ENCODE measurements around the gene TBCD. TPM values are rescaled to one million over a fixed set of nuclear protein-coding genes. Genes with fewer than 3 reads are reported as not detected.

TBCD gene
- total RNA-seq, 1 donor from 2014 or later, result 118 TPM

GRCh38 chr17:82871776-82872561 is 120.1 kb downstream of the TBCD start:
- Mint-ChIP-seq H3K36me3 (ENCODE audit: unreplicated experiment) (peaks cover 7% of the 10 kb centered on the region), H3K4me3 (ENCODE audit: unreplicated experiment) (no peak overlapping the region), H3K4me1 (ENCODE audit: low read depth, unreplicated experiment) (peaks cover 29% of the 10 kb centered on the region), H3K9me3 (ENCODE audit: unreplicated experiment) (peaks cover 5% of the 10 kb centered on the region), H3K27me3 (ENCODE audit: unreplicated experiment) (peaks cover 6% of the 10 kb centered on the region), H3K27ac (ENCODE audit: unreplicated experiment) (peak overlapping the region; percentile 28)
- TF ChIP-seq CTCF (IDR thresholded peaks at IDR 0.05; ENCODE audit: partially characterized antibody, unreplicated experiment), result no peak
- DNase-seq, result no peak

- no peak overlapping the region for H3K4me3 Mint-ChIP-seq (ENCODE audit: unreplicated experiment)
- H3K9me3 Mint-ChIP-seq (ENCODE audit: unreplicated experiment), result peaks cover 5% of the 10 kb centered on the region
- H3K4me1 Mint-ChIP-seq (ENCODE audit: low read depth, unreplicated experiment), result peaks cover 22% of the 10 kb centered on the region
- H3K27me3 Mint-ChIP-seq (ENCODE audit: unreplicated experiment), result peaks cover 1% of the 10 kb centered on the region
- H3K36me3 Mint-ChIP-seq (ENCODE audit: unreplicated experiment), result peaks cover 7% of the 10 kb centered on the region
- no peak for DNase-seq
- no peak overlapping the region for H3K27ac Mint-ChIP-seq (ENCODE audit: unreplicated experiment)
- TF ChIP-seq CTCF (IDR thresholded peaks at IDR 0.05; ENCODE audit: partially characterized antibody, unreplicated experiment), result no peak
These were observed 121.0 kb downstream of the TBCD start for GRCh38 chr17:82872591-82873520.

GRCh38 chr17:82873521-82873920 is 121.7 kb downstream of the TBCD start:
- H3K27ac Mint-ChIP-seq (ENCODE audit: unreplicated experiment), result no peak overlapping the region
- H3K27me3 Mint-ChIP-seq (ENCODE audit: unreplicated experiment), result no peaks in the 10 kb centered on the region
- H3K9me3 Mint-ChIP-seq (ENCODE audit: unreplicated experiment), result peaks cover 5% of the 10 kb centered on the region
- TF ChIP-seq CTCF (IDR thresholded peaks at IDR 0.05; ENCODE audit: partially characterized antibody, unreplicated experiment), result no peak
- no peak overlapping the region for H3K4me3 Mint-ChIP-seq (ENCODE audit: unreplicated experiment)
- peaks cover 20% of the 10 kb centered on the region for H3K4me1 Mint-ChIP-seq (ENCODE audit: low read depth, unreplicated experiment)
- peaks cover 7% of the 10 kb centered on the region for H3K36me3 Mint-ChIP-seq (ENCODE audit: unreplicated experiment)
- DNase-seq, result no peak

GRCh38 chr17:82874011-82874835 is 122.4 kb downstream of the TBCD start:
- H3K4me1 Mint-ChIP-seq (ENCODE audit: low read depth, unreplicated experiment), result peaks cover 18% of the 10 kb centered on the region
- peaks cover 7% of the 10 kb centered on the region for H3K36me3 Mint-ChIP-seq (ENCODE audit: unreplicated experiment)
- H3K27me3 Mint-ChIP-seq (ENCODE audit: unreplicated experiment), result no peaks in the 10 kb centered on the region
- H3K4me3 Mint-ChIP-seq (ENCODE audit: unreplicated experiment), result no peak overlapping the region
- no peak for TF ChIP-seq CTCF (IDR thresholded peaks at IDR 0.05; ENCODE audit: partially characterized antibody, unreplicated experiment)
- no peak overlapping the region for H3K27ac Mint-ChIP-seq (ENCODE audit: unreplicated experiment)
- peaks cover 5% of the 10 kb centered on the region for H3K9me3 Mint-ChIP-seq (ENCODE audit: unreplicated experiment)
- DNase-seq, result no peak

Data from glutamatergic neuron (in vitro differentiated cells).